ENCODE results near the gene PLSCR2. TPM values are rescaled to one million over a fixed set of nuclear protein-coding genes. Genes with fewer than 3 reads are reported as not detected.
"Not testable (repeated sequence)": the region's sequence is repeated elsewhere in the genome, so short reads cannot be mapped to it uniquely, and the experiment has no call there.

The PLSCR2 gene
- total RNA-seq, 2 donors from 2014 or later, result not detected

DNA sequence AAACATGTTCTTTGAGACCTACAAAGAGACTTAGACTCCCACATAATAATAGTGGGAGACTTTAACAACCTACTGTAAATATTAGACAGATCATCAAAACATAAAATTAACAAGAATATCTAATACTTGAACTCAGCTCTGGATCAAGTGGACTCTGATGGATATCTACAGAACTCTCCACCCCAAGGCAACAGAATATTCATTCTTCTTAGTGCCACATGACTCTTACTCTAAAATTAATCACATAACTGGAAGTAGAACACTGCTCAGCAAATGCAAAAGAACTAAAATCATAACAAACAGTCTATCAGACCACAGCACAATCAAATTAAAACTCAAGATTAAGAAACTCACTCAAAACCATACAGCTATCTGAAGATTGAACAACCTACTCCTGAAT is 15.9 kb upstream of the PLSCR2 start:
- H3K27me3 ChIP-seq, result no peaks in the 10 kb centered on the region
- H3K27ac ChIP-seq, result no peak overlapping the region
- DNase-seq (no peak), ATAC-seq (no peak)
- no peaks in the 10 kb centered on the region for H3K4me1 ChIP-seq
- no peaks in the 10 kb centered on the region for H3K9me3 ChIP-seq
- TF ChIP-seq, protein P1, sequence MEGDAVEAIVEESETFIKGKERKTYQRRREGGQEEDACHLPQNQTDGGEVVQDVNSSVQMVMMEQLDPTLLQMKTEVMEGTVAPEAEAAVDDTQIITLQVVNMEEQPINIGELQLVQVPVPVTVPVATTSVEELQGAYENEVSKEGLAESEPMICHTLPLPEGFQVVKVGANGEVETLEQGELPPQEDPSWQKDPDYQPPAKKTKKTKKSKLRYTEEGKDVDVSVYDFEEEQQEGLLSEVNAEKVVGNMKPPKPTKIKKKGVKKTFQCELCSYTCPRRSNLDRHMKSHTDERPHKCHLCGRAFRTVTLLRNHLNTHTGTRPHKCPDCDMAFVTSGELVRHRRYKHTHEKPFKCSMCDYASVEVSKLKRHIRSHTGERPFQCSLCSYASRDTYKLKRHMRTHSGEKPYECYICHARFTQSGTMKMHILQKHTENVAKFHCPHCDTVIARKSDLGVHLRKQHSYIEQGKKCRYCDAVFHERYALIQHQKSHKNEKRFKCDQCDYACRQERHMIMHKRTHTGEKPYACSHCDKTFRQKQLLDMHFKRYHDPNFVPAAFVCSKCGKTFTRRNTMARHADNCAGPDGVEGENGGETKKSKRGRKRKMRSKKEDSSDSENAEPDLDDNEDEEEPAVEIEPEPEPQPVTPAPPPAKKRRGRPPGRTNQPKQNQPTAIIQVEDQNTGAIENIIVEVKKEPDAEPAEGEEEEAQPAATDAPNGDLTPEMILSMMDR (IDR thresholded peaks at IDR 0.05), result no peak
- TF ChIP-seq POLR2A (IDR thresholded peaks at IDR 0.05), result no peak
- intact Hi-C loops (cut with DNase I), result no loop called here
- no peaks in the 10 kb centered on the region for H3K36me3 ChIP-seq (replicated peaks in 1 of 2; ENCODE audit: insufficient read depth in 1 of 2, low read depth in 2 of 2)
- H3K4me3 ChIP-seq, result no peak overlapping the region

DNA sequence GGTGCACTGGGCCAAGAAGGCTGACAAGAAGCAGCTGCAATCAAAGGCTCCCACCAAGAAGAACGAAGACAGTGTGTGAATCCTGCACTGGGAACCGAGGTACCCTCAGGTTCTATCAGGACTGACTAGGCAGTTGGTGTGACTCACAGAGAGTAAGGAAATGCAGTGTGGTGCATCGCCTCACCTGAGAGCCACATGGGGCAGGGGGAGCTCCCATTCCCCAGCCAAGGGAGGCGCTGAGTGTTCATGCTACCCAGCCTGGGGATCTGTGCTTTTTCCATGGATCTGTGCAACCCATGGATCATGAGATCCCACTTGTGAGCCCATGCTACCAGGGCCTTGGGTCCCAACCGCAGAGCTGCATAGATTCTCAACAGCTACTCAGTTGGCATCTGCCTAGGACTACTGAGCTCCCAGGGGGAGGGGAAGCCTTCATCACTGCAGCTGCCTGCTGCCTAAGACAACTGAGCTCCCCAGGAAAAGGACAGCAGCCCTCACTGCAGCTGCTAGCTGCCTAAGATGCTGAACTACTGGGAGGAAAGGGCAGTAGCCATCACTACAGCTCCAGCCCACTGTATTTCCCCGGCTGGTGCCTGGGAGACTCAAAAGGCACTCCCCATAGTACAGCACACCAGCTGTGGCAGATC is 6.9 kb upstream of the PLSCR2 start:
- Histone ChIP-seq H3K27me3 (no peaks in the 10 kb centered on the region), H3K4me3 (no peak overlapping the region), H3K4me1 (no peaks in the 10 kb centered on the region), H3K9me3 (no peaks in the 10 kb centered on the region), H3K27ac (no peak overlapping the region), H3K36me3 (replicated peaks in 1 of 2; ENCODE audit: insufficient read depth in 1 of 2, low read depth in 2 of 2) (no peaks in the 10 kb centered on the region)
- WGBS, 2 donors, result 93 to 100% methylated on average over 5 of the region's 6 CpGs
- no peak for ATAC-seq
- TF ChIP-seq, protein P1 (IDR thresholded peaks at IDR 0.05), result no peak
- no peak for TF ChIP-seq POLR2A (IDR thresholded peaks at IDR 0.05)
- no peak for DNase-seq
- intact Hi-C loops (cut with DNase I), result no loop called here

DNA sequence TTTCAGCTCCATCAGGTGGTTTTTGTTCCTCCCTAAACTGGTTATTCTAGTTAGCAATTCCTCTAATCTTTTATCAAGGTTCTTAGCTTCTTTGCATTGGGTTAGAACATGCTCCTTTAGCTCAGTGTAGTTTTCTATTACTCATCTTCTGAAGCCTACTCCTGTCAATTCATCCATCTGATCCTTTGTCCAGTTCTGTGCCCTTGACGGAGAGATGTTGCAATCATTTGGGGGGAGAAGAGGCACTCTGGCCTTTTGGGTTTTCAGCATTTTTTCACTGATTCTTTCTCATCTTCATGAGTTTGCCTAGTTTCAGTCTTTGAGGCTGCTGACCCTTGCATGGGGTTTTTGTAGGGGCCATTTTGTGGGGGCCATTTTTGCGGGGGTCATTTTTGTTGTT is 5.6 kb upstream of the PLSCR2 start:
- WGBS, 2 donors, result 87 to 95% methylated on average over 2 of the region's 2 CpGs
- H3K27ac ChIP-seq; intact Hi-C loops (cut with DNase I); H3K4me3 ChIP-seq; H3K4me1 ChIP-seq; H3K36me3 ChIP-seq (replicated peaks in 1 of 2; ENCODE audit: insufficient read depth in 1 of 2, low read depth in 2 of 2); H3K27me3 ChIP-seq; DNase-seq; H3K9me3 ChIP-seq; ATAC-seq: not testable (repeated sequence)

DNA sequence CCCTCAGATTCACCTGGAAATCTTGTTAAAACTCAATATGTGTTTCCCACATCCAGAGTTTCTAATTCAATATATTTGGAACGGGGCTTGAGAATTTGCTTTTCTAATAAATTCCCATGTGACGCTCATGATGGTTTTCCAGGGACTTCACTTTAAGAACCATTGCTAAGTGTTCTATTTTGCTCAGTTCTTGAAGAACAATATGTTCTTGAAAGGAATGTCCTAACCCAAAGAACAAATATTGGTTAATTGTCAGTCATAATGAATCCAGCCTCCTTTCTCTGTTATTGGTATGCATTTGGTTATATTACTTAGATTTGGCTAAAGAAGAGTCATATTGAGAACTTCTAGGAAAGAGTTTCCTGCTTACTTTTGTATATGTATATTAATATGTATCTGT is 4.4 kb upstream of the PLSCR2 start:
- TF ChIP-seq, protein P1 (IDR thresholded peaks at IDR 0.05), result no peak
- no peak for TF ChIP-seq POLR2A (IDR thresholded peaks at IDR 0.05)
- H3K4me3 ChIP-seq, result no peak overlapping the region
- DNase-seq (no peak), ATAC-seq (no peak)
- WGBS, 2 donors, result 84 to 89% methylated on average over 2 of the region's 2 CpGs
- no peaks in the 10 kb centered on the region for H3K27me3 ChIP-seq
- peaks cover 14% of the 10 kb centered on the region for H3K4me1 ChIP-seq
- no peak overlapping the region for H3K27ac ChIP-seq
- H3K36me3 ChIP-seq (replicated peaks in 1 of 2; ENCODE audit: insufficient read depth in 1 of 2, low read depth in 2 of 2), result no peaks in the 10 kb centered on the region
- no peaks in the 10 kb centered on the region for H3K9me3 ChIP-seq
- intact Hi-C loops (cut with DNase I), result no loop called here

DNA sequence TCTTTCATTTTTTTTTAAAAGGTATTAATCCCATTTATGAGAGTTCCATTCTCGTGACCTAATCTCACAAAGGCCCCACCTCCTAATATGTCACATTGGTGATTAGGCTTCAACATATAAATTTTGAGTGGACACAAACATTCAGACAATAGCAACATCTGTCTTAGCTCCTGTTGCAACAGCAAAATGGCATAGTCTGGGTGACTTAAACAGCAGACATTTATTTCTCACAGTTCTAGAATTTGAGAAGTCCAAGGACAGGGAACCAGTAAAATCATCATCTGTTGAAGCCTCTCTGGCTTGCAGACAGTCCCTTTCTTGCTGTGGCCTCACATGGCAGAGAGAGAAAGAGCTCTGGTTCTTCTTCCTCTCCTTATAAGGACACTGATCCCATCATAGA is 3.2 kb upstream of the PLSCR2 start:
- TF ChIP-seq POLR2A (IDR thresholded peaks at IDR 0.05), result no peak
- TF ChIP-seq, protein P1 (IDR thresholded peaks at IDR 0.05), result no peak
- Histone ChIP-seq H3K27ac (no peak overlapping the region), H3K27me3 (no peaks in the 10 kb centered on the region), H3K9me3 (no peaks in the 10 kb centered on the region), H3K36me3 (replicated peaks in 1 of 2; ENCODE audit: insufficient read depth in 1 of 2, low read depth in 2 of 2) (no peaks in the 10 kb centered on the region), H3K4me3 (no peak overlapping the region), H3K4me1 (peaks cover 23% of the 10 kb centered on the region)
- 86 to 100% methylated on average over 1 of the region's 1 CpG for WGBS, 2 donors
- ATAC-seq (no peak), DNase-seq (no peak)
- intact Hi-C loops (cut with DNase I), result no loop called here
